Measurements from ENCODE around the gene ACP2.

GRCh38 chr11:47248304-47248663 is 330 bp downstream of the ACP2 start:
- TF ChIP-seq, protein P1, sequence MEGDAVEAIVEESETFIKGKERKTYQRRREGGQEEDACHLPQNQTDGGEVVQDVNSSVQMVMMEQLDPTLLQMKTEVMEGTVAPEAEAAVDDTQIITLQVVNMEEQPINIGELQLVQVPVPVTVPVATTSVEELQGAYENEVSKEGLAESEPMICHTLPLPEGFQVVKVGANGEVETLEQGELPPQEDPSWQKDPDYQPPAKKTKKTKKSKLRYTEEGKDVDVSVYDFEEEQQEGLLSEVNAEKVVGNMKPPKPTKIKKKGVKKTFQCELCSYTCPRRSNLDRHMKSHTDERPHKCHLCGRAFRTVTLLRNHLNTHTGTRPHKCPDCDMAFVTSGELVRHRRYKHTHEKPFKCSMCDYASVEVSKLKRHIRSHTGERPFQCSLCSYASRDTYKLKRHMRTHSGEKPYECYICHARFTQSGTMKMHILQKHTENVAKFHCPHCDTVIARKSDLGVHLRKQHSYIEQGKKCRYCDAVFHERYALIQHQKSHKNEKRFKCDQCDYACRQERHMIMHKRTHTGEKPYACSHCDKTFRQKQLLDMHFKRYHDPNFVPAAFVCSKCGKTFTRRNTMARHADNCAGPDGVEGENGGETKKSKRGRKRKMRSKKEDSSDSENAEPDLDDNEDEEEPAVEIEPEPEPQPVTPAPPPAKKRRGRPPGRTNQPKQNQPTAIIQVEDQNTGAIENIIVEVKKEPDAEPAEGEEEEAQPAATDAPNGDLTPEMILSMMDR (IDR thresholded peaks at IDR 0.05) = no peak
- TF ChIP-seq POLR2A (IDR thresholded peaks at IDR 0.05) = no peak
